GM21737 (cell line): Measurements from ENCODE around the gene KCNIP3.

Experiments
- ATAC-seq: cut with Tn5 transposase; IDR thresholded peaks from one replicate; pipeline ENCODE4 v1.9.1; 2021; ENCODE audit warnings: mild to moderate bottlenecking, moderate library complexity; ENCODE audit not compliant: unreplicated experiment

The KCNIP3 gene

GRCh38 chr2:95326433-95327140 is 29.4 kb downstream of the KCNIP3 start:
- ATAC-seq = no peak

- ATAC-seq = no peak
These were observed 30.7 kb downstream of the KCNIP3 start for GRCh38 chr2:95327861-95328260.

- no peak for ATAC-seq
These were observed 31.4 kb downstream of the KCNIP3 start for GRCh38 chr2:95328358-95329125.

GRCh38 chr2:95329401-95329800 is 32.3 kb downstream of the KCNIP3 start:
- no peak for ATAC-seq

GRCh38 chr2:95329891-95330793 is 33.0 kb downstream of the KCNIP3 start:
- ATAC-seq = no peak

GRCh38 chr2:95330794-95331338 is 33.7 kb downstream of the KCNIP3 start:
- ATAC-seq = no peak

- ATAC-seq = no peak
These were observed 34.5 kb downstream of the KCNIP3 start for GRCh38 chr2:95331606-95332005.

GRCh38 chr2:95332036-95332435 is 34.9 kb downstream of the KCNIP3 start:
- ATAC-seq = no peak

GRCh38 chr2:95333056-95333455 is 35.9 kb downstream of the KCNIP3 start:
- no peak for ATAC-seq

- no peak for ATAC-seq
These were observed 36.8 kb downstream of the KCNIP3 start for GRCh38 chr2:95333888-95334338.

- ATAC-seq = no peak
These were observed 37.9 kb downstream of the KCNIP3 start for GRCh38 chr2:95334916-95335641.

GRCh38 chr2:95336406-95336805 is 39.3 kb downstream of the KCNIP3 start:
- no peak for ATAC-seq

GRCh38 chr2:95337829-95338228 is 40.7 kb downstream of the KCNIP3 start:
- ATAC-seq = no peak

GRCh38 chr2:95342556-95343320 is 45.6 kb downstream of the KCNIP3 start:
- ATAC-seq = no peak

GRCh38 chr2:95343429-95344214 is 46.5 kb downstream of the KCNIP3 start:
- no peak for ATAC-seq

- no peak for ATAC-seq
These were observed 47.1 kb downstream of the KCNIP3 start for GRCh38 chr2:95344215-95344583.

GRCh38 chr2:95344656-95345055 is 47.5 kb downstream of the KCNIP3 start:
- no peak for ATAC-seq

GRCh38 chr2:95345081-95345562 is 48.0 kb downstream of the KCNIP3 start:
- no peak for ATAC-seq
